GM21528 (cell line): ENCODE data around the gene SCRN1.
"Not testable (repeated sequence)": the region's sequence is repeated elsewhere in the genome, so short reads cannot be mapped to it uniquely, and the experiment has no call there.

Experiments
- ATAC-seq: cut with Tn5 transposase; IDR thresholded peaks from one replicate; pipeline ENCODE4 v1.9.1; 2021; ENCODE audit warnings: mild to moderate bottlenecking, moderate library complexity; ENCODE audit not compliant: unreplicated experiment, low FRiP score

Gene SCRN1

GRCh38 chr7:29971566-29972314 lies 17.9 kb downstream of the SCRN1 start:
- no peak for ATAC-seq

DNA sequence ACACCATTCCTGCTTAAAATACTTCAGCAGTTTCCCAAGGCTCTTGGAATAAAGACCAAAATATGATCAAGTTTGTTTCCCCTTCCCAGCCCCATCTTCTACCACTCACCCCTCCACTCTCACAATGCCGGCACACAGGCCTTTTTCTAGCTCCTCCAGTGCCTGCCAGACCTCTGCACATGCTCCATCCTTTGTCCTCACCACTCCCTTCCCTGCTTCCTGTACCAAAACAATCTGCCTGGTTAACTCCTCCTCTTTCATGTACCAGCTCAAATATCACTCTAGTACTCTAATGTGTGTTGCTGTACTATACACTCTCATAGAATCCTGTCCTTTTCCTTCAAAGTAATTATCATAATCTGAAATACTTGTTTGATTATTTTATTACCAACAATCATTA lies 19.4 kb downstream of the SCRN1 start:
- ATAC-seq, result no peak

DNA sequence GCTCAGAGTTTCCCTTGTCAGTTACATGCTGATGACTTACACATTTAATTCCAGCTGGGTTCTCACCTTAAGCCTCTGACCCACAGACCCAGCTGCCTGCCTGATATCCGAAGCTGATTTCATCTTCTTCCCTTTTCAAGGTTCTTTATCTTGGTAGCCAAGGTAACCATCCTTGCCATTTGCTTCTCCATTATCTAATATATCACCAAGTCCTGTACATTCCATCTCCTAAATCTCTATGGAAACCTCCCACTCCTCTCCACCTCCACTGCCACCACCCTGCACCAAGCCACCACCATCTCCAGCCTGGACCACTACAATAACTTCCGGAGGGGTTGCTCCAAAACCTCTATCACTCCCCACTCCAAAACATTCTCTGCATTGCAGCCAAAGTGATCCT lies 19.9 kb downstream of the SCRN1 start:
- ATAC-seq, result no peak

DNA sequence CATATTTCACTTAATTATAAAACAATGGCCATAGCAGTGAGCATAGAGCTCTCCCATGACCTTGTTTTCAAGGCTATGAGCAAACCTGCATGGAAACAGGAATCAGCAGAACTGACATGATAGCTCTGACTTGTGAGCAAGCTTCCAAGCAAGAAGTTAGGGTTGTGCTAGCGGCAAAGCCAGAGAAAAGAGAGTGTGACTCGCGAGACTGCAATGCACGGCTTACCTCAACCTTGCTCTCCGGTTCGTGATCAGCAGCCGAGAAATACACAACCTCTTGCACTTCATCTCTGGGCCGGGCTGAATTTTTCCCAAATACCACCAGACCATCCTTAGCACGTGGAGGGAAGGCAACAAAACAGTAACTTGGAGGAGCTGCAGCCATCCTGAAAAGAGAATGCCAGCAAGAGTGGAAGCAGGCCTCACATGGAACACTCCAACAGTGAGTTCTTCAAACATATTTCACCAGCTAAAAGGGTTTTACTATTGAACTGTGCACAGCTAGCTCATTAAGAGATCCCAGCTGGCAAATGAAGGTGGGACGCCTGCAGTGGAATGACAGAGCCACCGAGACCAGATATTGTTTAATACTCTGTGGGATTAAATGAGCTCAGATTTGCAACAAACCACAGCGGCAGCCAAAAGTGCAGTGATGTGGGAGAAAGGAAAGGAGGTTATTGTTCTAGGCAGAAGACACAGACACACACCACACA lies 20.8 kb downstream of the SCRN1 start:
- no peak for ATAC-seq

GRCh38 chr7:29965030-29965429 lies 24.6 kb downstream of the SCRN1 start:
- no peak for ATAC-seq

GRCh38 chr7:29962035-29962434 lies 27.6 kb downstream of the SCRN1 start:
- no peak for ATAC-seq

DNA sequence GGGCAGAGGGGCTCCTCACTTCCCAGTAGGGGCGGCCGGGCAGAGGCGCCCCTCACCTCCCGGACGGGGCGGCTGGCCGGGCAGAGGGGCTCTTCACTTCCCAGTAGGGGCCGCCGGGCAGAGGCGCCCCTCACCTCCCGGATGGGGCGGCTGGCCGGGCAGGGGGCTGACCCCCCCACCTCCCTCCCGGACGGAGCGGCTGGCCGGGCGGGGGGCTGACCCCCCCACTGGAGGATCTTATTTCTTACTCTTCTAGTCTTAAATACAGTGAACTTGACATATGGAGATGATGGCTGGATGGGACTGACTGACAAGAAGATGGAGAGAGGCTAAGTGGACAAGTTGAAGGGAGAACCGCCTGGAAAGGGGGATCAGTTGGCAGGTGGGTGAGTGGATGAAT lies 28.0 kb downstream of the SCRN1 start:
- ATAC-seq, result not testable (repeated sequence)

GRCh38 chr7:29958667-29959358 lies 30.8 kb downstream of the SCRN1 start:
- no peak for ATAC-seq

DNA sequence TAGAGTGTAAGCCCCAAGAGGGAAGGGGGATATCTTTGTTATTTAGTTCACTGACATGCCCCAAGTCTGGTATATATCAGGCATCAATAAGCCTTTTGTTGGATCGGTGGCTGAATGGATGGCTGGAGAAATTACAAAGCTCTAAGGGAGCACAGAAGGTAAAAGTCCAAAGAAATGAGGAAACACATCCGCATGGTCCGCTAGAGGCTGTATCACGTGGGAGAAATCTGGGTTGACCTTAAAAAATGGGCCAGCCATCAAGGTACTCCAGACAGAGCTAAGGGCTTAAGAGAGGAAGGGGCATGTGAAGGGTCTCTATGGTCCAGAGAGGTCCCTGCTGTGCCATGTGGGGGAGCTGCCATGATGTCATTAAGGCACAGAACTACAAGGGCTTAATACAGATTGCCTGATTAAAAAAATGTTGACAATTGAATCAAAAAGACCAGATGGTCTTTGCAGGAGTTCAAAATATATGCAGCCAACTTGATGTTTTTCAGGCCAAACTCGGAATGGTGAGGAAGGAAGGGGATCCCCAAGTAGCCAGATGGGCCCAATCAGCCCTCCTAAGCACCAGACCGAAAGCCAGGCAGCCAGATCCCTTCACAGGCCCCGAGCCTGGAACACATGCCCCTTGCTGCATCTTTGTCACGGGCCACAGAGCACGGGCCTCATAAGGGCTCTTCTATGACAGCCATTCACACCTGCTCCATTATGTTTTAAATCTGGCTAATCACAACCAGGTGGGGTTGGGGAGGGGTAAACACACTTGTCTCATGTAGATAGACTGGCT lies 31.9 kb downstream of the SCRN1 start:
- no peak for ATAC-seq

GRCh38 chr7:29956487-29956836 lies 33.1 kb downstream of the SCRN1 start:
- ATAC-seq, result peak; percentile 28

DNA sequence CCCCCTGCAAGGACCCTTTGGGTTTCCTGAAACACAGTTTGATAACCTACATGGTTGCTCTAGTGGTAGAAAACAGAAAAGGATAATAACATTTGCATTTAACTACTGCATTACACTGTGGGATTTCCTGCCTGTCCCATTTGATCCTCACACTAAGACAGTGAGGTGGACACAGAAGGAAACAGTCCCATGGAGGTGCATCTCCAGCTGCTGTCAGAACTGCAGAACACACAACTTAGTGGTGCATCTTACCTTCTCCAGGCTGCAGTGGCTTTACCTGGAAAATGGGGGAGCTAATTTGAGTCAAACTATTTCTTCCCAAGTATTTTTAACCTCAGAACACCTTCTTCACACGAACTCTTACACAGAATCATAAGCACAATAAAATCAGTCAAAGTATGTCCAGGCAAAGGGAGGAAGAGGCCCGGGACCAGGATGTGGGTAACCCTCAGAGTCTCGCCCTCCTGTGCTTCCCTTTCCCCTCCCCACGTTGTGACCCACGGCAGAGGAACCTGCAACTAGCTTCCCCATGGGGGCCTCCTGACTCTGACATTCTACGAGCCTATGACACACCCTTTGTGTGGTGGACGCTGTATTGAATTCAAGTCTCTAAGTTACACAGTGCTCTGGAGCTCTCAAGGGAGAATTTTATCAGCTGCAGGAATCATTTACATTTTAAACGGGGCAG lies 33.7 kb downstream of the SCRN1 start:
- peak; percentile 80 for ATAC-seq

DNA sequence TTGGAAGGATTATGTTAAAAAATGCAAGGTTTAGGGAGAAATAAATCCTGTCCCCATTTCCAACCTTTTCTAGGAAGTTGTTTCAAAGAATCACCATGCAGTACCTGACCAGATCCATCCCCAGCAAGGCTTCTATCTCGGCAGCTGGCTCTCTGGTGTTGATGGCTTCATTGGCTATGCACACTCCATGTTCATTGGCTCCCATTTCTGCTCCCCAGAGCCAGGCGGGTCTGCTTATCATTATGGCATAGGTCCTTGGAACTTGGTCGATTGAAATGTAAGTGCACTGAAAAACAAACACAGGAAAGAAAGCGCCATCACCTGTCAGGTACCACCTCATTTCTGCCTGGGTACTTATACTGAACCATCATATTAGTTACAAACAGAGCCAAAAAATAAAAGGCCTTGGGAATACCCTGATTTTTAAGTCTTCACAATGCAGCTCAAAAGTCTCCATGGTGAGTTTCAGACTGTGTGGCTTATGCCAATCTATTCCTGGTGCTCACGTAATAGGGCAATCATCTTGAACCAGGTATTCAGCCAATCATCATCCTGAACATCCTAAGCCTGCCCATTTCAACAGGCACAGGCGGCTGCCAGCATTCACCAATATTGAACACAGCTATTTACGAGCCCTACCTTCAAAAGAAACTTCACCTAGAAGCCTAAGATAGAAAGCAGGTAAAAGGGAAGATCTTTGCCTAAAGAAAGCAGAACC lies 34.4 kb downstream of the SCRN1 start:
- no peak for ATAC-seq

DNA sequence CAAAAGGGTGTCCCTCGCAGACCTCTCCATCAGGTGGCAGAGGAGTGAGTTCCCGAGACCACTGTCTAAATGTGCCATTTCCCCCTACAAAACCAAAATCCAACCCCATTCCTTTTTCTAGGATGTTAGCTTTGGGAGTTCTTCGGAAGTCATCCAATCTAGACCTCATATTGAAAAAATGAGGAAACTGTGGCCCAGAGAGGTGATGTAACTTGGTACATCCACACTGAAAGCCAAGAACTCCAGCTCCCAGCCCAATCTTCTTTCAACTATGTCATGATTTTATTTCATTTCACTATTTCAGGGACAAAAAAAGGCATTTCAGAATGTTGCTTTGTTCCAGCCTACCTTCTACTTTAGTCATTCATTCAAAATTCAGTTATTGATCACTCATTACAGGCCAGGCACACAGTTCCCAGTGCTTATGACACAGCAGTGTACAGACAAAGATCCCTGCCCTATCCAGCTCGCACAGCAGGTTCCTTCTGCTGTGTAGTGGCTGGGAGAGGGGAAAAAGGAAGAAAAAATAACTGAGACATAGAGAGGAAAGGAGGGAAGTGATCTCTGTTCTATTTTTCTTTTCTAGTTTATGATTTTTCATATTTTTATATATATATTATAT lies 35.8 kb downstream of the SCRN1 start:
- no peak for ATAC-seq

DNA sequence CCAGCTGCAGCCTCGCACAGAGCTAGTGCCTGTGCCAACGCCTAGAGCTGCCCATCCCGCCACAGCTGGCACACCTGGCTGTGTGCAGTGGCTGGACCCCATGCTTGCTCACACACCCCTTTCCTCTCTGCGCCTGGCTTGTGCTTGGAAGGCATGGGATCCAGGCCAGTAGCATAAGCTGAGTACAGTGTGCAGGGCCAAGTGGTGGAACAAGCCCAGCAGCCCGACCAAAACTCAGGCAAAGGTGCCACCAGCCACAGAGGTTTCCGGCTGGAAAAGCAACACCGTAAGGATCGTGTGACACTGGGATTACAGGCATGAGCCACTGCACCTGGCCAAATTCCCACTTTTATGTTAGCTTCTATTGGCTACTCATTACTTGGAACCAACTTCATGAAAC lies 38.4 kb downstream of the SCRN1 start:
- no peak for ATAC-seq

DNA sequence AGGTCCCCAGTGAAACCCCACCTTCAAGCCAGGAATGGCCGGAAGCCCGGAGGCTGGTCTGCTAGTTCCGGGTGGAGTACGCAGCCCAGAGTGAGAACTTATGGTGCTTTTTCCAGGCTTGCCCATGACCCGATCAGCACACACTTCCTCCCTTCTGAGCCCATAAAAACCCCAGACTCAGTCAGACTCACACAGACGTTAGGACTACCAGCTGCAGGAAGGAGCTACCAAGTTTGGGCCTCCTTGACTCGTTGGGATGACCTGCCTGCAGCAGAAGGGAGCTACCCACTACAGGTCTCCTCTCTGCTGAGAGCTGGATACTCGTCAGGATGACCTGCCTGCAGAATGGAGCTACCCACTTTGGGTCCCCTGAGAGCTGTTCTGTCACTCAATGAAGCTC lies 39.1 kb downstream of the SCRN1 start:
- no peak for ATAC-seq

DNA sequence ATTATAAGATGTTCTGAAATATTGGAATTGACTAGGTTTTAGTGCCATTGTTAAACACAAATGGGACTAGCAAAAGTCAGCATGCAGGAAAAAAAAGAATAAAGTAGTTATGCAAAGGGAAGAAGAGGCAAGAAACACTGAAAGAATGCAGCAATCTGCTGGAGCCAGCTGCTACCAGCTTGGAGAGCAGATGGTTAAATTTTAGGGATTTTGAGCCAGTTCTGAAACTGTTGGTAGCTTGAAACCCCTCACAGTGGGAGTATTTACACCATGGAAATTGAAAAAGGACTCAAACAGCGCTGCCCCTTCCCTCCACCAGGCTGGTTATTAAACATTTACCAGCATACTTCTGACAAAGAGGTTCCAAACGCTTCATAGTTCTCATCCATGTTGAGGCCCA lies 41.0 kb downstream of the SCRN1 start:
- ATAC-seq, result no peak

- ATAC-seq, result no peak
Measured at GRCh38 chr7:29946428-29947186, 43.0 kb downstream of the SCRN1 start.

DNA sequence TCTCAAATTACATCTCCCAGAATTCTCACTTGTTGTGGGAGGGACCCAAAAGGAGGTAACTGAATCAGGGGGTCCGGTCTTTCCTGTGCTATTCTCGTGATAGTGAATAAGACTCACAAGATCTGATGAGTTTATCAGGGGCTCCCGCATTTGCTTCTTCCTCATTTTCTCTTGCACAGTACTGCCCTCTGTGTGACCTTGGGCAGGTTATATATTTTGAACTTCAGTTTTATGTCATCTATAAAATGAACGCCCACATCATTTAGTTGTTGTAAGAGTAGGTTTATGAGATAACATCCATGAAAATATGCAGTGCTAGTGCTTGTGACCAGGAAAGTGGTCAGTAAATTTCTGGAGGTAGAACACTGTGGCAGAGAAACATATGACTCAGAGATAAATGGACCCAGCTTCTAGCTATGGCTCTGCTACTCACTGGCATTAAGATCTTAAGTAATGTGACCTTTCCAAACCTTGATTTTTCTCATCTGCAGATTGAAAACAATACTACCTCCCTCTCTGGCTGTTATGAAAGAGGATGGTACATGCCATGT lies 44.3 kb downstream of the SCRN1 start:
- no peak for ATAC-seq
